H1 (cell line): ENCODE measurements around the gene LAMA4.

Experiments
- BACH1 ChIP-seq: IDR thresholded peaks from 2 replicates; pipeline ENCODE4 v1.6.1; 2012; ENCODE audit warnings: low read length, improper control_type of control experiment
- CBX5 ChIP-seq: fragments of 300-800, 300-1000 bp; sonication (generic); IDR thresholded peaks from 2 replicates; pipeline ENCODE4 v1.7.1; 2016; ENCODE audit warnings: antibody characterized with exemption, low read length, low read depth
- EGR1 ChIP-seq: IDR thresholded peaks from 2 replicates; pipeline ENCODE4 v1.6.1; 2011; ENCODE audit warnings: low read depth, low read length, borderline replicate concordance
- EP300 ChIP-seq, 2 experiments: IDR thresholded peaks; 1 replicate in 1 of 2; 2 replicates in 1 of 2; pipeline ENCODE4 v1.6.1; 2011 to 2012; ENCODE audit warnings: low read depth in 2 of 2, low read length in 2 of 2, mild to moderate bottlenecking in 2 of 2, borderline replicate concordance in 1 of 2, inconsistent platforms in 1 of 2, moderate library complexity in 1 of 2
- GABPA ChIP-seq: IDR thresholded peaks from 2 replicates; pipeline ENCODE4 v1.6.1; 2011; ENCODE audit warnings: mild to moderate bottlenecking, low read length, moderate library complexity, borderline replicate concordance; ENCODE audit not compliant: insufficient read depth
- HDAC6 ChIP-seq: IDR thresholded peaks from one replicate; pipeline ENCODE4 v1.7.1; 2012; ENCODE audit warnings: low read depth, mild to moderate bottlenecking, inconsistent platforms, low read length, moderate library complexity
- NRF1 ChIP-seq: IDR thresholded peaks from 2 replicates; pipeline ENCODE4 v1.6.1; 2011; ENCODE audit warnings: mild to moderate bottlenecking, low read depth, low read length, improper control_type of control experiment
- POLR2A ChIP-seq, 2 experiments: IDR thresholded peaks; 1 replicate in 1 of 2; 2 replicates in 1 of 2; pipeline ENCODE4 v1.6.1; 2011; ENCODE audit warnings: low read depth in 2 of 2, low read length in 2 of 2, mild to moderate bottlenecking in 2 of 2; ENCODE audit errors: control extremely low read depth in 1 of 2
- POLR2AphosphoS5 ChIP-seq: IDR thresholded peaks from 2 replicates; pipeline ENCODE4 v1.6.1; 2011; ENCODE audit warnings: low read depth, low read length
- RNF2 ChIP-seq: fragments of 200-900, 300-1000 bp; sonication (generic); IDR thresholded peaks from 2 replicates; pipeline ENCODE4 v1.7.1; 2016; ENCODE audit warnings: borderline replicate concordance, low read depth, mild to moderate bottlenecking, antibody characterized with exemption, low read length; ENCODE audit not compliant: poor library complexity, severe bottlenecking; ENCODE audit errors: missing control alignments
- SP1 ChIP-seq: IDR thresholded peaks from 2 replicates; pipeline ENCODE4 v1.6.1; 2011; ENCODE audit warnings: low read depth, low read length
- TF ChIP-seq, protein P1 (sequence below), 3 experiments: IDR thresholded peaks; 1 replicate in 2 of 3; 2 replicates in 1 of 3; pipeline versions ENCODE4 v1.5.1 to v1.6.1; 2011; ENCODE audit warnings: low read length in 3 of 3, mild to moderate bottlenecking in 3 of 3, inconsistent platforms in 2 of 3, low read depth in 1 of 3, moderate library complexity in 1 of 3; ENCODE audit not compliant: insufficient read depth in 1 of 3; ENCODE audit errors: control extremely low read depth in 1 of 3
- TF ChIP-seq, protein P2 (sequence below): IDR thresholded peaks from 2 replicates; pipeline ENCODE4 v1.6.1; 2011; ENCODE audit warnings: low read length, improper control_type of control experiment

DNA sequence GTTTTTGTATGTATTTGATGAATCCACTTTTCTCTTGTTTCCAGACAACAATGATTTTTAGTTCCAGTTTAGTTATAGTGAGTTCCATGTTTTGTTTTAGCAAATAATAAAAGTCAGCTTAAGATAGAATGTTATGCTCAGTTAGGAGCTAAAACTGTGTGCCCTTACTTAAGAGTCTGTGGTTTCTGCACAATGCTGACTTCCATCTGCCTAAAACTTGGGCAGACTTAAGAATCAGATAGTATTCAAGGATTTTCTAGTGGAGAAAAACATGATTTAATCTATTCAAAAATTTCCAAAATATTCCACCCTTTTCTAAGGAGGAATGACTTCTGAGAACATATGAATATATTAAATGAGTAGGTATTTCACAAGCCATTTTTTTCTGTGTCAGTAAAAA lies 32.8 kb downstream of the LAMA4 start:
- TF ChIP-seq HDAC6 (no peak), POLR2A (IDR thresholded peaks at IDR 0.05; ENCODE audit: control extremely low read depth in 1 of 2, low read depth in 2 of 2, low read length in 2 of 2) (no peak), EGR1 (no peak), BACH1 (no peak), GABPA (no peak), SP1 (no peak), NRF1 (no peak), POLR2AphosphoS5 (no peak), CBX5 (no peak), EP300 (IDR thresholded peaks at IDR 0.05; ENCODE audit: borderline replicate concordance in 1 of 2, low read depth in 2 of 2, low read length in 2 of 2) (no peak), RNF2 (no peak)
- TF ChIP-seq, protein P1, sequence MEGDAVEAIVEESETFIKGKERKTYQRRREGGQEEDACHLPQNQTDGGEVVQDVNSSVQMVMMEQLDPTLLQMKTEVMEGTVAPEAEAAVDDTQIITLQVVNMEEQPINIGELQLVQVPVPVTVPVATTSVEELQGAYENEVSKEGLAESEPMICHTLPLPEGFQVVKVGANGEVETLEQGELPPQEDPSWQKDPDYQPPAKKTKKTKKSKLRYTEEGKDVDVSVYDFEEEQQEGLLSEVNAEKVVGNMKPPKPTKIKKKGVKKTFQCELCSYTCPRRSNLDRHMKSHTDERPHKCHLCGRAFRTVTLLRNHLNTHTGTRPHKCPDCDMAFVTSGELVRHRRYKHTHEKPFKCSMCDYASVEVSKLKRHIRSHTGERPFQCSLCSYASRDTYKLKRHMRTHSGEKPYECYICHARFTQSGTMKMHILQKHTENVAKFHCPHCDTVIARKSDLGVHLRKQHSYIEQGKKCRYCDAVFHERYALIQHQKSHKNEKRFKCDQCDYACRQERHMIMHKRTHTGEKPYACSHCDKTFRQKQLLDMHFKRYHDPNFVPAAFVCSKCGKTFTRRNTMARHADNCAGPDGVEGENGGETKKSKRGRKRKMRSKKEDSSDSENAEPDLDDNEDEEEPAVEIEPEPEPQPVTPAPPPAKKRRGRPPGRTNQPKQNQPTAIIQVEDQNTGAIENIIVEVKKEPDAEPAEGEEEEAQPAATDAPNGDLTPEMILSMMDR (IDR thresholded peaks at IDR 0.05; ENCODE audit: control extremely low read depth in 1 of 3, insufficient read depth in 1 of 3, low read depth in 1 of 3, low read length in 3 of 3): no peak
- TF ChIP-seq, protein P2, sequence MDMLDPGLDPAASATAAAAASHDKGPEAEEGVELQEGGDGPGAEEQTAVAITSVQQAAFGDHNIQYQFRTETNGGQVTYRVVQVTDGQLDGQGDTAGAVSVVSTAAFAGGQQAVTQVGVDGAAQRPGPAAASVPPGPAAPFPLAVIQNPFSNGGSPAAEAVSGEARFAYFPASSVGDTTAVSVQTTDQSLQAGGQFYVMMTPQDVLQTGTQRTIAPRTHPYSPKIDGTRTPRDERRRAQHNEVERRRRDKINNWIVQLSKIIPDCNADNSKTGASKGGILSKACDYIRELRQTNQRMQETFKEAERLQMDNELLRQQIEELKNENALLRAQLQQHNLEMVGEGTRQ: no peak
